HCT116 (cell line): ENCODE data around the gene PODN. TPM values are rescaled to one million over a fixed set of nuclear protein-coding genes. Genes with fewer than 3 reads are reported as not detected.

Experiments
- ATAC-seq: fragments of 200-7000 bp; cut with Tn5 transposase; 2 replicates; pipeline ENCODE4 v1.9.1; 2020; ENCODE audit warnings: mild to moderate bottlenecking, moderate library complexity
- BruUV-seq: library from RNA; stranded (reverse); fragments of 400-500 nt; replicated peaks from 2 replicates; lab custom pipeline; 2021; lab: Mats Ljungman, UMichigan
- CTCF ChIA-PET: fragments of 300-600 bp; sonication (Branson Sonifier 250); formaldehyde crosslinking; loops from one replicate; lab custom pipeline; 2021; ENCODE audit warnings: antibody characterized with exemption; lab: Charles Lee
- POLR2A ChIA-PET: fragments of 300-600, 350-600 bp; sonication (Branson Sonifier 250); formaldehyde crosslinking; loops from one replicate; lab custom pipeline; 2021; ENCODE audit warnings: antibody characterized with exemption; lab: Charles Lee
- RAD21 ChIA-PET, 2 experiments: fragments of 300-600 bp; sonication (Branson Sonifier 250); formaldehyde crosslinking; loops; one replicate each; lab custom pipeline; 2023; ENCODE audit warnings: low total read pairs in 2 of 2; ENCODE audit not compliant: uncharacterized antibody in 2 of 2, unreplicated experiment in 2 of 2, low non-redundant PET in 1 of 2; lab: Charles Lee
- DNase-seq: peaks from one replicate; pipeline ENCODE4 v3.0.0-alpha.2; 2010; ENCODE audit warnings: low read depth, low spot score
- H2AFZ ChIP-seq: fragments of 200-600 bp; shearing (Covaris generic), sonication (generic); 2 replicates; pipeline ENCODE4 v1.6.1; 2017; ENCODE audit warnings: low read depth, mixed run types, mixed read lengths, antibody characterized with exemption, low read length; ENCODE audit not compliant: poor library complexity, severe bottlenecking
- H3K27ac ChIP-seq: 2 replicates; pipeline ENCODE4 v1.5.1; 2012; ENCODE audit warnings: low read depth, low read length
- H3K27me3 ChIP-seq: fragments of 200-600 bp; sonication (generic); 2 replicates; pipeline ENCODE4 v1.6.1; 2016; ENCODE audit warnings: mixed run types, low read length, mixed read lengths; ENCODE audit not compliant: insufficient read depth
- H3K36me3 ChIP-seq, 2 experiments: fragments of 200-500 bp in 1 of 2; fragments of 200-600 bp in 1 of 2; sonication (Bioruptor generic) in 1 of 2; sonication (generic) in 1 of 2; 2 replicates each; pipeline versions ENCODE4 v1.5.1 to v1.6.1; 2014 to 2016; ENCODE audit warnings: low read length in 2 of 2, inconsistent platforms in 1 of 2, mixed read lengths in 1 of 2, mixed run types in 1 of 2; ENCODE audit not compliant: insufficient read depth in 2 of 2, control insufficient read depth in 1 of 2
- H3K4me1 ChIP-seq, 2 experiments: fragments of 200-600 bp in 1 of 2; sonication (generic) in 1 of 2; 2 replicates each; pipeline versions ENCODE4 v1.5.1 to v1.6.1; 2012 to 2017; ENCODE audit warnings: low read length in 2 of 2, inconsistent platforms in 1 of 2, mild to moderate bottlenecking in 1 of 2, mixed read lengths in 1 of 2, mixed run types in 1 of 2, moderate library complexity in 1 of 2; ENCODE audit not compliant: insufficient read depth in 2 of 2, control insufficient read depth in 1 of 2
- H3K4me2 ChIP-seq: fragments of 200-600 bp; sonication (generic); 2 replicates; pipeline ENCODE4 v1.6.1; 2017; ENCODE audit warnings: mixed run types, low read length, mixed read lengths
- H3K4me3 ChIP-seq, 2 experiments: fragments of 200-600 bp in 1 of 2; sonication (generic) in 1 of 2; replicated peaks in 1 of 2; 2 replicates each; pipeline ENCODE4 v1.5.1; 2011 to 2016; ENCODE audit warnings: low read length in 2 of 2, control low read depth in 1 of 2, low read depth in 1 of 2, mild to moderate bottlenecking in 1 of 2, mixed read lengths in 1 of 2, mixed run types in 1 of 2
- H3K79me2 ChIP-seq: fragments of 200-600 bp; sonication (generic); 2 replicates; pipeline ENCODE4 v1.6.1; 2017; ENCODE audit warnings: mild to moderate bottlenecking, mixed run types, low read length, moderate library complexity, mixed read lengths; ENCODE audit not compliant: insufficient read depth
- H3K9ac ChIP-seq: fragments of 200-600 bp; sonication (generic); 2 replicates; pipeline ENCODE4 v1.6.1; 2016; ENCODE audit warnings: low read length, mixed read lengths
- H3K9me2 ChIP-seq: fragments of 200-600 bp; sonication (generic), shearing (Covaris generic); 2 replicates; pipeline ENCODE4 v1.6.1; 2017; ENCODE audit warnings: mixed run types, mild to moderate bottlenecking, moderate library complexity; ENCODE audit not compliant: insufficient read depth
- H3K9me3 ChIP-seq, 2 experiments: fragments of 200-500 bp in 1 of 2; fragments of 200-600 bp in 1 of 2; sonication (Bioruptor generic) in 1 of 2; sonication (generic) in 1 of 2; 2 replicates each; pipeline ENCODE4 v1.6.1; 2014 to 2017; ENCODE audit warnings: low read length in 2 of 2, mixed read lengths in 2 of 2, inconsistent platforms in 1 of 2, low read depth in 1 of 2, mild to moderate bottlenecking in 1 of 2, mixed run types in 1 of 2, moderate library complexity in 1 of 2; ENCODE audit not compliant: control insufficient read depth in 1 of 2, insufficient read depth in 1 of 2
- H4K20me1 ChIP-seq: fragments of 200-600 bp; sonication (generic), shearing (Covaris generic); 2 replicates; pipeline ENCODE4 v1.6.1; 2017; ENCODE audit warnings: mixed run types, mild to moderate bottlenecking, moderate library complexity; ENCODE audit not compliant: insufficient read depth
- EGR1 ChIP-seq: IDR thresholded peaks from 2 replicates; pipeline ENCODE4 v1.6.1; 2012; ENCODE audit warnings: low read depth
- ELF1 ChIP-seq: IDR thresholded peaks from 2 replicates; pipeline ENCODE4 v1.6.1; 2012; ENCODE audit warnings: low read depth, borderline replicate concordance
- EZH2phosphoT487 ChIP-seq: fragments of 200-600 bp; IDR thresholded peaks from 2 replicates; pipeline ENCODE4 v1.6.1; 2018; ENCODE audit warnings: antibody characterized with exemption, borderline replicate concordance
- FOSL1 ChIP-seq: IDR thresholded peaks from 2 replicates; pipeline ENCODE4 v1.6.1; 2012; ENCODE audit warnings: low read depth
- POLR2A ChIP-seq: IDR thresholded peaks from 2 replicates; pipeline ENCODE4 v1.7.0; 2011; ENCODE audit warnings: borderline replicate concordance; ENCODE audit not compliant: insufficient read depth, insufficient read length; ENCODE audit errors: extremely low read depth
- POLR2AphosphoS5 ChIP-seq: IDR thresholded peaks from 2 replicates; pipeline ENCODE4 v1.6.1; 2011; ENCODE audit warnings: mild to moderate bottlenecking, low read depth, low read length, moderate library complexity
- SIN3A ChIP-seq: IDR thresholded peaks from 2 replicates; pipeline ENCODE4 v1.6.1; 2012; ENCODE audit warnings: low read depth
- TCF7L2 ChIP-seq: IDR thresholded peaks from 2 replicates; pipeline ENCODE4 v1.7.0; 2011; ENCODE audit warnings: borderline replicate concordance, inconsistent platforms; ENCODE audit not compliant: insufficient read depth, insufficient read length; ENCODE audit errors: extremely low read depth
- ZNF274 ChIP-seq: fragments of 200-500 bp; sonication (Bioruptor generic); IDR thresholded peaks from 2 replicates; pipeline ENCODE4 v1.6.1; 2014; ENCODE audit warnings: mild to moderate bottlenecking, low read depth, low read length, inconsistent platforms
- intact Hi-C: fragments of 100-400 bp; cut with micrococcal nuclease; formaldehyde crosslinking; loops from 2 replicates; pipeline ENCODE4 v1.10.0; 2022
- total RNA-seq: library from RNA; stranded (reverse); gene quantifications from one replicate; pipeline ENCODE4 v1.2.1, GENCODE V29; 2021; ENCODE audit not compliant: unreplicated experiment
- TF ChIP-seq, protein P1 (sequence below): IDR thresholded peaks from 2 replicates; pipeline ENCODE4 v1.6.1; 2012; ENCODE audit warnings: low read depth
- TF ChIP-seq, protein P2 (sequence below): IDR thresholded peaks from 2 replicates; pipeline ENCODE4 v1.6.1; 2012
- TF ChIP-seq, protein P3 (sequence below), 3 experiments: fragments of 200-600 bp in 1 of 3; sonication (generic) in 1 of 3; IDR thresholded peaks in 2 of 3; conservative IDR thresholded peaks in 1 of 3; 2 replicates each; pipeline ENCODE4 v1.5.1; 2012 to 2017; ENCODE audit warnings: low read depth in 2 of 3, low read length in 2 of 3, antibody characterized with exemption in 1 of 3, borderline replicate concordance in 1 of 3, control low read depth in 1 of 3, mild to moderate bottlenecking in 1 of 3, mixed read lengths in 1 of 3, mixed run types in 1 of 3, moderate library complexity in 1 of 3; ENCODE audit not compliant: insufficient read depth in 1 of 3

Gene PODN
- total RNA-seq, 1 experiment from 2014 or later: 0.22 TPM

DNA sequence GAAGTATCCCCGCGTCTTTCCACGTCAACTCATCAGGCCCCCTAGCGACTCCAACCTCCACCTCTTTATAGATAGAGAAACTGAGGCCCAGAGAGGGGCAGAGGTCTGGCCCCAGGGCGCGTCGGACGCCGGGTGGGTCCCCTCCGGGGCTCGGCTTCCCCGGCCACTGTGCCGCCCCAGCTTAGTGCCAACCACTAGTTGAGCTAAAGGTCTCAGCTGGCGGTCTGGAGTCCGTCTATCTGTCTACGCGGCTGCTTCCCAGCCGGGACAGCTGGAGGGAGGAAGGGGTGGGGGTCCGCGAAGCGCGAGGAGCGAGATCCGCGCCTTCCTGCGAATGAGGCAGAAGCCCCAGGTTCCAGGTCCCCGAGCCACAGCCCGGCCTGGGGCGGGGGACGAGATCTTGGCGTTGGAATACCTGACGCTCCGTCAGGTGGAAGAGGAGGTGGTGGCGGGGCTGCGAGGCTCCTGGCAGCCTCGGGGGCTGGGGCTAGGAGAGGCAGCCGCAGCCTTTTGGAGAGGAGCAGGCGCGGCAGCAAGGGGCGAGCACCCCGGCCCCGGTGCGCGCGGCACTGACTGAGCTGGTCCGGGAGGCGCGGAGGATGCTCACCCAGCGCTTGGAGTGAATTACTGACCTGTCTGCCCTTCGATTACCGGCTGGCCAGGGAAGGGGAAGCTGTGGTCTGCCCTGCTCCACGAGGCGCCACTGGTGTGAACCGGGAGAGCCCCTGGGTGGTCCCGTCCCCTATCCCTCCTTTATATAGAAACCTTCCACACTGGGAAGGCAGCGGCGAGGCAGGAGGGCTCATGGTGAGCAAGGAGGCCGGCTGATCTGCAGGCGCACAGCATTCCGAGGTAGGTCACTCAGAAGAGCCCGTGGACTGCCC is 937 bp downstream of the PODN start:
- no peak overlapping the region for H3K27ac ChIP-seq
- H4K20me1 ChIP-seq: no peaks in the 10 kb centered on the region
- H3K4me1 ChIP-seq: no peaks in the 10 kb centered on the region
- no peaks in the 10 kb centered on the region for H3K27me3 ChIP-seq
- H3K4me3 ChIP-seq: no peak overlapping the region
- intact Hi-C loops: no loop called here
- H3K9ac ChIP-seq: no peak overlapping the region
- DNase-seq (no peak), ATAC-seq (no peak)
- H3K9me2 ChIP-seq: no peaks in the 10 kb centered on the region
- H3K9me3 ChIP-seq: no peaks in the 10 kb centered on the region
- no peak overlapping the region for H2AFZ ChIP-seq
- RAD21 ChIA-PET: no interaction called here
- no peaks in the 10 kb centered on the region for H3K36me3 ChIP-seq
- BruUV-seq: no TSS peak
- no peak overlapping the region for H3K4me2 ChIP-seq
- TF ChIP-seq SIN3A (no peak), ZNF274 (no peak), EGR1 (no peak), FOSL1 (no peak), TCF7L2 (no peak), POLR2A (no peak), POLR2AphosphoS5 (no peak), EZH2phosphoT487 (no peak), ELF1 (no peak)
- TF ChIP-seq, protein P1, sequence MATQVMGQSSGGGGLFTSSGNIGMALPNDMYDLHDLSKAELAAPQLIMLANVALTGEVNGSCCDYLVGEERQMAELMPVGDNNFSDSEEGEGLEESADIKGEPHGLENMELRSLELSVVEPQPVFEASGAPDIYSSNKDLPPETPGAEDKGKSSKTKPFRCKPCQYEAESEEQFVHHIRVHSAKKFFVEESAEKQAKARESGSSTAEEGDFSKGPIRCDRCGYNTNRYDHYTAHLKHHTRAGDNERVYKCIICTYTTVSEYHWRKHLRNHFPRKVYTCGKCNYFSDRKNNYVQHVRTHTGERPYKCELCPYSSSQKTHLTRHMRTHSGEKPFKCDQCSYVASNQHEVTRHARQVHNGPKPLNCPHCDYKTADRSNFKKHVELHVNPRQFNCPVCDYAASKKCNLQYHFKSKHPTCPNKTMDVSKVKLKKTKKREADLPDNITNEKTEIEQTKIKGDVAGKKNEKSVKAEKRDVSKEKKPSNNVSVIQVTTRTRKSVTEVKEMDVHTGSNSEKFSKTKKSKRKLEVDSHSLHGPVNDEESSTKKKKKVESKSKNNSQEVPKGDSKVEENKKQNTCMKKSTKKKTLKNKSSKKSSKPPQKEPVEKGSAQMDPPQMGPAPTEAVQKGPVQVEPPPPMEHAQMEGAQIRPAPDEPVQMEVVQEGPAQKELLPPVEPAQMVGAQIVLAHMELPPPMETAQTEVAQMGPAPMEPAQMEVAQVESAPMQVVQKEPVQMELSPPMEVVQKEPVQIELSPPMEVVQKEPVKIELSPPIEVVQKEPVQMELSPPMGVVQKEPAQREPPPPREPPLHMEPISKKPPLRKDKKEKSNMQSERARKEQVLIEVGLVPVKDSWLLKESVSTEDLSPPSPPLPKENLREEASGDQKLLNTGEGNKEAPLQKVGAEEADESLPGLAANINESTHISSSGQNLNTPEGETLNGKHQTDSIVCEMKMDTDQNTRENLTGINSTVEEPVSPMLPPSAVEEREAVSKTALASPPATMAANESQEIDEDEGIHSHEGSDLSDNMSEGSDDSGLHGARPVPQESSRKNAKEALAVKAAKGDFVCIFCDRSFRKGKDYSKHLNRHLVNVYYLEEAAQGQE: no peak
- TF ChIP-seq, protein P2, sequence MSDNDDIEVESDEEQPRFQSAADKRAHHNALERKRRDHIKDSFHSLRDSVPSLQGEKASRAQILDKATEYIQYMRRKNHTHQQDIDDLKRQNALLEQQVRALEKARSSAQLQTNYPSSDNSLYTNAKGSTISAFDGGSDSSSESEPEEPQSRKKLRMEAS: no peak
- TF ChIP-seq, protein P3, sequence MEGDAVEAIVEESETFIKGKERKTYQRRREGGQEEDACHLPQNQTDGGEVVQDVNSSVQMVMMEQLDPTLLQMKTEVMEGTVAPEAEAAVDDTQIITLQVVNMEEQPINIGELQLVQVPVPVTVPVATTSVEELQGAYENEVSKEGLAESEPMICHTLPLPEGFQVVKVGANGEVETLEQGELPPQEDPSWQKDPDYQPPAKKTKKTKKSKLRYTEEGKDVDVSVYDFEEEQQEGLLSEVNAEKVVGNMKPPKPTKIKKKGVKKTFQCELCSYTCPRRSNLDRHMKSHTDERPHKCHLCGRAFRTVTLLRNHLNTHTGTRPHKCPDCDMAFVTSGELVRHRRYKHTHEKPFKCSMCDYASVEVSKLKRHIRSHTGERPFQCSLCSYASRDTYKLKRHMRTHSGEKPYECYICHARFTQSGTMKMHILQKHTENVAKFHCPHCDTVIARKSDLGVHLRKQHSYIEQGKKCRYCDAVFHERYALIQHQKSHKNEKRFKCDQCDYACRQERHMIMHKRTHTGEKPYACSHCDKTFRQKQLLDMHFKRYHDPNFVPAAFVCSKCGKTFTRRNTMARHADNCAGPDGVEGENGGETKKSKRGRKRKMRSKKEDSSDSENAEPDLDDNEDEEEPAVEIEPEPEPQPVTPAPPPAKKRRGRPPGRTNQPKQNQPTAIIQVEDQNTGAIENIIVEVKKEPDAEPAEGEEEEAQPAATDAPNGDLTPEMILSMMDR (IDR thresholded peaks at IDR 0.05 in 2 of 3, conservative IDR thresholded peaks at IDR 0.05 in 1 of 3; ENCODE audit: borderline replicate concordance in 1 of 3, insufficient read depth in 1 of 3, low read depth in 2 of 3, low read length in 2 of 3): no peak
- no peaks in the 10 kb centered on the region for H3K79me2 ChIP-seq
- POLR2A ChIA-PET: no interaction called here
- CTCF ChIA-PET: no interaction called here
